ENCODE measurements around the gene NPAS3.

DNA sequence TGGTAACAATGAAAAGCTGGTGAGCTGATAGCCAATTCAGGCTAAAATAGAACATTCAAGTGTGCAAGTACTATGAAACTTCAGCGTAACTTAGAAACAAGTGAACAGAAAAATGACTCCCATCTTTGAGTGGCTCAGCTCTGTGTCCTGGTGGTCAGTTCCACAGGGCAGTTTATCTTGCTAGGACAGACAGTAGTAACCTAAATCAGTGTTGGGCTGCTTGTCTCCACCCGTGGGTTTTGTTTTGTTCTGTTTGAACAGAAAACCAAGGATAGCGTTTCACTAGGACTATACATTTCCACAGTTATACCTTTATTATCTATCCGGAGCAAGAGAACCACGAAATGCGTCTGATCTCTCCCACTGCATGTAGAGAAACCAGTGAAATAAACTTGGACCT is 544.4 kb downstream of the NPAS3 start:
- TF ChIP-seq RFXAP (CRISPR knock-in tag; IDR thresholded peaks at IDR 0.05; ENCODE audit: borderline replicate concordance) (no peak), ZNF598 (CRISPR knock-in tag; IDR thresholded peaks at IDR 0.05; ENCODE audit: borderline replicate concordance) (no peak), ZNF207 (IDR thresholded peaks at IDR 0.05; ENCODE audit: borderline replicate concordance) (no peak), TP53 (CRISPR knock-in tag; conservative IDR thresholded peaks at IDR 0.05) (no peak), ZNF605 (CRISPR knock-in tag; IDR thresholded peaks at IDR 0.05) (no peak), POLR2A (IDR thresholded peaks at IDR 0.05; ENCODE audit: insufficient read depth in 1 of 2, low read depth in 2 of 2, low read length in 2 of 2) (no peak), MYC (CRISPR knock-in tag; IDR thresholded peaks at IDR 0.05; ENCODE audit: borderline replicate concordance) (no peak), FOXJ3 (CRISPR knock-in tag; IDR thresholded peaks at IDR 0.05; ENCODE audit: borderline replicate concordance) (no peak), POLR2AphosphoS5 (IDR thresholded peaks at IDR 0.05; ENCODE audit: low read depth, low read length) (no peak)
- TF ChIP-seq, protein P1, sequence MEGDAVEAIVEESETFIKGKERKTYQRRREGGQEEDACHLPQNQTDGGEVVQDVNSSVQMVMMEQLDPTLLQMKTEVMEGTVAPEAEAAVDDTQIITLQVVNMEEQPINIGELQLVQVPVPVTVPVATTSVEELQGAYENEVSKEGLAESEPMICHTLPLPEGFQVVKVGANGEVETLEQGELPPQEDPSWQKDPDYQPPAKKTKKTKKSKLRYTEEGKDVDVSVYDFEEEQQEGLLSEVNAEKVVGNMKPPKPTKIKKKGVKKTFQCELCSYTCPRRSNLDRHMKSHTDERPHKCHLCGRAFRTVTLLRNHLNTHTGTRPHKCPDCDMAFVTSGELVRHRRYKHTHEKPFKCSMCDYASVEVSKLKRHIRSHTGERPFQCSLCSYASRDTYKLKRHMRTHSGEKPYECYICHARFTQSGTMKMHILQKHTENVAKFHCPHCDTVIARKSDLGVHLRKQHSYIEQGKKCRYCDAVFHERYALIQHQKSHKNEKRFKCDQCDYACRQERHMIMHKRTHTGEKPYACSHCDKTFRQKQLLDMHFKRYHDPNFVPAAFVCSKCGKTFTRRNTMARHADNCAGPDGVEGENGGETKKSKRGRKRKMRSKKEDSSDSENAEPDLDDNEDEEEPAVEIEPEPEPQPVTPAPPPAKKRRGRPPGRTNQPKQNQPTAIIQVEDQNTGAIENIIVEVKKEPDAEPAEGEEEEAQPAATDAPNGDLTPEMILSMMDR (CRISPR knock-in tag; IDR thresholded peaks at IDR 0.05): no peak
- TF ChIP-seq, protein P2, sequence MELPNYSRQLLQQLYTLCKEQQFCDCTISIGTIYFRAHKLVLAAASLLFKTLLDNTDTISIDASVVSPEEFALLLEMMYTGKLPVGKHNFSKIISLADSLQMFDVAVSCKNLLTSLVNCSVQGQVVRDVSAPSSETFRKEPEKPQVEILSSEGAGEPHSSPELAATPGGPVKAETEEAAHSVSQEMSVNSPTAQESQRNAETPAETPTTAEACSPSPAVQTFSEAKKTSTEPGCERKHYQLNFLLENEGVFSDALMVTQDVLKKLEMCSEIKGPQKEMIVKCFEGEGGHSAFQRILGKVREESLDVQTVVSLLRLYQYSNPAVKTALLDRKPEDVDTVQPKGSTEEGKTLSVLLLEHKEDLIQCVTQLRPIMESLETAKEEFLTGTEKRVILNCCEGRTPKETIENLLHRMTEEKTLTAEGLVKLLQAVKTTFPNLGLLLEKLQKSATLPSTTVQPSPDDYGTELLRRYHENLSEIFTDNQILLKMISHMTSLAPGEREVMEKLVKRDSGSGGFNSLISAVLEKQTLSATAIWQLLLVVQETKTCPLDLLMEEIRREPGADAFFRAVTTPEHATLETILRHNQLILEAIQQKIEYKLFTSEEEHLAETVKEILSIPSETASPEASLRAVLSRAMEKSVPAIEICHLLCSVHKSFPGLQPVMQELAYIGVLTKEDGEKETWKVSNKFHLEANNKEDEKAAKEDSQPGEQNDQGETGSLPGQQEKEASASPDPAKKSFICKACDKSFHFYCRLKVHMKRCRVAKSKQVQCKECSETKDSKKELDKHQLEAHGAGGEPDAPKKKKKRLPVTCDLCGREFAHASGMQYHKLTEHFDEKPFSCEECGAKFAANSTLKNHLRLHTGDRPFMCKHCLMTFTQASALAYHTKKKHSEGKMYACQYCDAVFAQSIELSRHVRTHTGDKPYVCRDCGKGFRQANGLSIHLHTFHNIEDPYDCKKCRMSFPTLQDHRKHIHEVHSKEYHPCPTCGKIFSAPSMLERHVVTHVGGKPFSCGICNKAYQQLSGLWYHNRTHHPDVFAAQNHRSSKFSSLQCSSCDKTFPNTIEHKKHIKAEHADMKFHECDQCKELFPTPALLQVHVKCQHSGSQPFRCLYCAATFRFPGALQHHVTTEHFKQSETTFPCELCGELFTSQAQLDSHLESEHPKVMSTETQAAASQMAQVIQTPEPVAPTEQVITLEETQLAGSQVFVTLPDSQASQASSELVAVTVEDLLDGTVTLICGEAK (IDR thresholded peaks at IDR 0.05): no peak
- TF ChIP-seq, protein P2 (CRISPR knock-in tag; IDR thresholded peaks at IDR 0.05): no peak
- TF ChIP-seq, protein P3, sequence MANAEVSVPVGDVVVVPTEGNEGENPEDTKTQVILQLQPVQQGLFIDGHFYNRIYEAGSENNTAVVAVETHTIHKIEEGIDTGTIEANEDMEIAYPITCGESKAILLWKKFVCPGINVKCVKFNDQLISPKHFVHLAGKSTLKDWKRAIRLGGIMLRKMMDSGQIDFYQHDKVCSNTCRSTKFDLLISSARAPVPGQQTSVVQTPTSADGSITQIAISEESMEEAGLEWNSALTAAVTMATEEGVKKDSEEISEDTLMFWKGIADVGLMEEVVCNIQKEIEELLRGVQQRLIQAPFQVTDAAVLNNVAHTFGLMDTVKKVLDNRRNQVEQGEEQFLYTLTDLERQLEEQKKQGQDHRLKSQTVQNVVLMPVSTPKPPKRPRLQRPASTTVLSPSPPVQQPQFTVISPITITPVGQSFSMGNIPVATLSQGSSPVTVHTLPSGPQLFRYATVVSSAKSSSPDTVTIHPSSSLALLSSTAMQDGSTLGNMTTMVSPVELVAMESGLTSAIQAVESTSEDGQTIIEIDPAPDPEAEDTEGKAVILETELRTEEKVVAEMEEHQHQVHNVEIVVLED (CRISPR knock-in tag; IDR thresholded peaks at IDR 0.05; ENCODE audit: borderline replicate concordance): no peak
- TF ChIP-seq, protein P4, sequence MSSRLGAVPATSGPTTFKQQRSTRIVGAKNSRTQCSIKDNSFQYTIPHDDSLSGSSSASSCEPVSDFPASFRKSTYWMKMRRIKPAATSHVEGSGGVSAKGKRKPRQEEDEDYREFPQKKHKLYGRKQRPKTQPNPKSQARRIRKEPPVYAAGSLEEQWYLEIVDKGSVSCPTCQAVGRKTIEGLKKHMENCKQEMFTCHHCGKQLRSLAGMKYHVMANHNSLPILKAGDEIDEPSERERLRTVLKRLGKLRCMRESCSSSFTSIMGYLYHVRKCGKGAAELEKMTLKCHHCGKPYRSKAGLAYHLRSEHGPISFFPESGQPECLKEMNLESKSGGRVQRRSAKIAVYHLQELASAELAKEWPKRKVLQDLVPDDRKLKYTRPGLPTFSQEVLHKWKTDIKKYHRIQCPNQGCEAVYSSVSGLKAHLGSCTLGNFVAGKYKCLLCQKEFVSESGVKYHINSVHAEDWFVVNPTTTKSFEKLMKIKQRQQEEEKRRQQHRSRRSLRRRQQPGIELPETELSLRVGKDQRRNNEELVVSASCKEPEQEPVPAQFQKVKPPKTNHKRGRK (CRISPR knock-in tag; IDR thresholded peaks at IDR 0.05): no peak

Measured in HepG2 (cell line).